Ammon's horn (tissue), 1 donor: ENCODE results near the gene YBX3.
"Not testable (repeated sequence)": the region's sequence is repeated elsewhere in the genome, so short reads cannot be mapped to it uniquely, and the experiment has no call there.

ENCODE experiments used
- DNase-seq: peaks from one replicate; pipeline ENCODE4 v3.0.0-alpha.2; 2016; ENCODE audit warnings: low spot score

YBX3 gene

DNA sequence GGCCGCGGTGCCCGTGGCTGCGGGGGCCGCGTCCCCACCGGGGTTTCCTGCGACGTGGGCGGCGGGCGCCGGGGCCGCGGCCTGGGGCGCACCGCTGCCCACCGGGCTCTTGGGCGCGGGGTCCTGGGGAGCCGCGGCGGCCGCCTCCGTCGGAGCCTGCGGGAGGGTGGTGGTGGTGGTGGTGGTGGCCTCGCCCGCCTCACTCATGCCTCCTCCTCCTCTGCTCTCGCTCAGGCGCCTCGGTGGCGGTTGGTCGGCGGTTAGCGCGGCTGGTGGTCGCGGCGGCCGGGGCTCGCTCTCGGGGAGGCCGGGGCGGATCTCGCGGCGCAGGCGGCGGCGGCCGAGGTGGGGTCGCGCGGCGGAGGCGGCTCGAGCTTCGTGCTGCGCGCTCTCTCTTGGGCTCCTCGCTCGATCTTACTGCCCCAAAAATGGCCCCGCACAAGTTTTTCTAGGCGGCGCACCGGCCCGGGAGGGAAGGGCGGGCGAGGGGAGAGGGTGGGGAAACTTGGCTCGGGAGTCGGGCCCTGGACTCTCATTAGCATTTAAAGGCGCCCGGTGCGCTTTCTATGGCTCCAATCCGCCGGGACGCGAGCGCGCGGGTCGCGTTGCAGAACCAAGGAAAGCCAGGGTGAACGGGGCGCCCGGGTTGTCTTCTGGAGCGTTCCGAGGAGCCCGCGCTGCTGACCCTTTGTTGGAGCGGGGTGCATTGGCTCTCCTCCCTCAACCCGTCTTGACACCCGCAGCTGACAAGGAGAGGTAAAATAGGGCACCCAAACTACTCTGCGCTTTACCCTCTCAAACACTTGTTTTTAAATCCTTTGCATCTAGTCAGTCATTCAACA, at the start of gene YBX3:
TSS of gene YBX3 (minus strand) at position 419 of the 842 bp plus-strand sequence. CDS start at position 207, 212 bp downstream.
- peak; percentile 65 for DNase-seq

DNA sequence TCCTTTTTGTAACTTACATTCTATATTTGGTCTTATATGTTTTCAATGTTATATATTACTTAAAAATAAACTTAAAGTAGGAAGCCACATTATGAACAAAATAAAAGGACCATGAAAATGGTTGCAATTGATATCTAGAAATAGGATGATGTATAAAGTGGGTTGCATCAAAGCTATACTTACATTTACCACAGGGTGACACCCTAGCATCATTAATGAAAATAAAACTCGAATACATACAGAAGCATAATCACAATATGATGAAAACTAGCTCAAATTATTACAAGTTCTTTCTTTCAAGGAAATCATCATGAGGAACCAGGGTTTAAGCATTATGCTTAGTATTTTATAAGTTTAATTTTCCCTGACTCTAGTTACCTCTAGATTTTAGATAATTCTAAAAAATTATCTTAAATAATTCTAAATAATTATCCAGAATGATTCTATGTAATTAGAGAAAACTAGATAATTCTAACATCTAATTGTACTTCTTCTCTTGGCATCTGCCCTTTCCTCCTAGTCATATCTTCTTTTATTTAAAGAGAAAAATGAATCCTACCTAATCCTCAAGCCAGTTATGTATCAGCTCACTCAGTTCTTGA, 48.1 kb upstream of the YBX3 start:
- peak; percentile 55 for DNase-seq

DNA sequence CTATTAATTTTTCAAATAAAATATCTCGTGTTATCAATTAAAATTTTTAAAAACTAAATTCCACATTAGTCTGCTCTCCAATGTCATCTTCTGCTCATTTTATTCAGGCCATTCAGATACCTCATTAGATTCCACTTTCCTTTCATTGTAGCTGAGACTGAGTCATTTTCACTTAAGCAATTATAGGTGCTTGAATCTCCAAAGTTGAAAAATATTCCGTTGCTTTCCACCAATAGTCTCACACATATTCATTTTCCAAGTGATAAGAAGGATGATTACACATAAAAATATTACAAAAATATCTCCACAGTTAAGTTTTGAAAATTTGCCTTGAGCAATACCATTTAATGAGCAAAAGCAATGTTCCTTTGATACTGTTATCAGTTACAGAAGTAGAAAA, 36.5 kb upstream of the YBX3 start:
- no peak for DNase-seq

DNA sequence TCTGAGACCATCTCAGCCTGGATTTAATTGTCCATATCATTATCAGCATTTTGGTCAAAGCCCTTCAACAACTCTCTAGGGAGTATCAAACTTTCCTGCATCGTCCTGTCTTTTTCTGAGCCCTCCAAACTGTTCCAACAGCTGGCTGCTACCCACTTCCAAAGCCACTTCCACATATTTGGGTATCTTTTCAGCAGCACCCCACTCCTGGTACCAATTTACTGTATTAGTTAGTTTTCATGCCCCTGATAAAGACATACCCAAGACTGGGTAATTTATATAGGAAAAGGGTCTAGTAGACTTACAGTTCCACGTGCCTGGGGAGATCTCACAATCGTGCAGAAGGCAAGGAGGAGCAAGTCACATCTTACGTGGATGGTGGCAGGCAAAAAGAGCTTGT, 33.1 kb upstream of the YBX3 start:
- DNase-seq, result no peak

DNA sequence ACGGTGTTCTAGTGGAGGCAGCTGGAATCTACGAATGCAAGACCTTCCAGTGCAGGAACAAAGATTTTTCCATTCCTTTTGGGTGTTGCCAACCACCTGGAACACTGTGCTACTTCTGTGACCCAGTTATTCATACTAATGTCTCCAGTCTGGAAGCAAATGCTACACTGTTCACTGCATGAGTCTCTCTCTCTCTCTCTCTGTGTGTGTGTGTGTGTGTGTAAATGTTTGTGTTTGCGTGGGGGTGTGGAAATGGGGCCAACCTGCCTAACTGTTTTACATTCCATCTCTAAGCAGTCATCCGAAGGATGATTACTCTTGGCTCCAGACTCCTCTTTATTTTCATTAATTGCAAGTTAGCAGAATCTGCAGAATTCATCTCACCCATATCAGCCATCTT, 29.9 kb upstream of the YBX3 start:
- DNase-seq, result no peak

DNA sequence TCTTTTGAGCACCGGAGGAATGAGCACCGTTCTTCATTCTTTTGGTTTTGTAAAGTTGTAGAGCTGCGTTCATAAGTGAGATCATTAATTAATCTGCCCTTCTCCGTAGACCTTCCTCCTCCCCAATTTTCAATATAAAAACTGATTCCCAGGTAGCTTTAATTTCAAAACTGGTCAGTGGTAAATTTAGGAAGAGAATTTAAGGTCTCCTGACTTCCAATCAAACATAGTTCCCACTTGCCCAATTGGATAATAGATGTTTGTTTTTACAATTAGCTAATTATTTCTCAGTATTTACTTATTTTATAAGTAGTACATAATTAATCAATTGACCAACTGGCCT, 27.2 kb upstream of the YBX3 start:
- no peak for DNase-seq

DNA sequence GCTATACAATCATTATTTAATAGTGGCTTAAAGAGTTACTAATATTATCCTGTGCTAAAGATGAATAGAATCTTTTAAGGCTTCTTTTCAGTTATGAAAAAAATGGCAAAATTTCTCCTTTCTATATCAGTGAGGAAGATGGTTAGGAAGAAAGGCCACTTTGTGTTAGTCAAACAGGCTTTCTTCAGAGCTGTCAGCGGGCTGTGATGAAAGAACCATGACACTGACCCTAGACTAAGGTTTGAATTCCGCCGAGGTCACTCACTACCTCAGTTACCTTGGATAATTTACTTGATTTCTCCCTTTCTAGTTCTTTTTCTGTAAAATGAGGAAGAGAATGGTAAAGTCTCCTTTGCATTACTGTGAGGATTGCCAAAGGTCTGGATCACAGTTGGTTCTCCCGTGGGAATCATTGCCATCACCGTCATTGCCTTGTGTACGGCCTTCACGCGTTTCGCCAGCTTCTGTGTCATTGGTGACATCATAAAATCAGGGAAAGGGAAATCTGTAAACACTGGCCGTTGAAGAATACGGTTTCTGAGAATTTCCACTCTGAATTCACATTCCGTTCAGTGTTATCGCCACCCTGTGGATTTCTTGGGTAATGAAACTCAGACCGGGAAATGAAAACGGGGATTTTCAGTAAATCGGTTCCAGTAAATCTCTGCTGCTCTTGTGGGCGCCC, 26.7 kb upstream of the YBX3 start:
- peak; percentile 90 for DNase-seq

DNA sequence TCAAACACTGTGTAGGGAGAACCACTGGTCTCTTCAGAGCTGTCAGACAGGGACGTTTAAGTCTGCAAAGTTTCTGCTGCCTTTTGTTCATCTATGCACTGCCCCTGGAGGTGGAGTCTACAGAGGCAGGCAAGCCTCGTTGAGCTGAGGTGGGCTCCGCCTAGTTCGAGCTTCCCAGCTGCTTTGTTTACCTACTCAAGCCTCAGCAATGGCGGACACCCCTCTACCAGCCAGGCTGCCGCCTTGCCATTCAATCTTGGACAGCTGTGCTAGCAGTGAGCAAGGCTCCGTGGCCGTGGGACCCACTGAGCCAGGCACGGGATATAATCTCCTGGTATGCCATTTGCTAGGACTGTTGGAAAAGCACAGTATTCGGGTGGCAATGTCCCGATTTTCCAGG, 24.6 kb upstream of the YBX3 start:
- DNase-seq, result no peak

DNA sequence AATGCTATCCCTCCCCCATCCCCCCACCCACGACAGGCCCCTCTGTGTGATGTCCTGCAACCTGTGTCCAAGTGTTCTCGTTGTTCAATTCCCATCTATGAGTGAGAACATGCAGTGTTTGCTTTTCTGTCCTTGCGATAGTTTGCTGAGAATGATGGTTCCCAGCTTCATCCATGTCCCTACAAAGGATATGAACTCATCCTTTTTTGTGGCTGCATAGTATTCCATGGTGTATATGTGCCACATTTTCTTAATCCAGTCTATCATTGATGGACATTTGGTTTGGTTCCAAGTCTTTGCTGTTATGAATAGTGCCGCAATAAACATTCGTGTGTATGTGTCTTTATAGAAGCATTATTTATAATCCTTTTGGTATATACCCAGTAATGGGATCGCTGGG, 20.3 kb upstream of the YBX3 start:
- not testable (repeated sequence) for DNase-seq

DNA sequence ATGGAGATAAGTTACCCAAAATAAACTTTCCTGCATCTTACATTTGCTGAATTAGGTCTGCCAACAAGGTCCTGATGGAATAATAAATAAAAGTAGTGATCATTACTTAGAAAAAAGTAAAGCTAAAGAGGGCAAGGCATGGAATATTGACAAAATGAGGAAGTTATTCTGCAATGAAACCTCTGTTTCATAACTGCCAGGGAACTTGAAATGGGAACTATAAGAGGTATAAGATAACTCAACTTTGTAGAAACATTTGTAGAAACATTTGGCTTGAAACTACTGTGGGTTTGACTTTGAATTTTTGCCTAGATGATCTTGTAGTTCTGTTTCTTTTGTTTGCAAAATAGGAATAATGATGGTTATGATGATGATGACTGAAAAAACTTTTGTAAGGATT, 18.7 kb upstream of the YBX3 start:
- no peak for DNase-seq

DNA sequence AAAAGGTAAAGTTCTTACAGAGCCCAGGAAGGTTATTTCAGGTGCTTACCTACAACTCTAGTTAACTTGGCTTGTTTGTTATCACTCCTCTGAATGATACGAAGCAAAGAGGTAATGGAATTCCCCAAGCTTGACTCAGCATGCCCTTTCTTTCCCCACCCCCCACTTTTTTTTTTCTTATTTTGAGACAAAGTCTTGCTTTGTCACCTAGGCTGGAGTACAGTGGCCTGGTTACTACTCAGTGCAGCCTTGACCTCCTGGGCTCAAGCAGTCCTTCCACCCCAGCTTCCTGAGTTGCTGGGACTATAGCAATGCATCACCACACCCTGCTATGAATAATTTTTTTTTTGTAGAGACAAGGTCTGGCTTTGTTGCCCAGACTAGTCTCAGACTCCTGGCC, 17.1 kb upstream of the YBX3 start:
- no peak for DNase-seq

DNA sequence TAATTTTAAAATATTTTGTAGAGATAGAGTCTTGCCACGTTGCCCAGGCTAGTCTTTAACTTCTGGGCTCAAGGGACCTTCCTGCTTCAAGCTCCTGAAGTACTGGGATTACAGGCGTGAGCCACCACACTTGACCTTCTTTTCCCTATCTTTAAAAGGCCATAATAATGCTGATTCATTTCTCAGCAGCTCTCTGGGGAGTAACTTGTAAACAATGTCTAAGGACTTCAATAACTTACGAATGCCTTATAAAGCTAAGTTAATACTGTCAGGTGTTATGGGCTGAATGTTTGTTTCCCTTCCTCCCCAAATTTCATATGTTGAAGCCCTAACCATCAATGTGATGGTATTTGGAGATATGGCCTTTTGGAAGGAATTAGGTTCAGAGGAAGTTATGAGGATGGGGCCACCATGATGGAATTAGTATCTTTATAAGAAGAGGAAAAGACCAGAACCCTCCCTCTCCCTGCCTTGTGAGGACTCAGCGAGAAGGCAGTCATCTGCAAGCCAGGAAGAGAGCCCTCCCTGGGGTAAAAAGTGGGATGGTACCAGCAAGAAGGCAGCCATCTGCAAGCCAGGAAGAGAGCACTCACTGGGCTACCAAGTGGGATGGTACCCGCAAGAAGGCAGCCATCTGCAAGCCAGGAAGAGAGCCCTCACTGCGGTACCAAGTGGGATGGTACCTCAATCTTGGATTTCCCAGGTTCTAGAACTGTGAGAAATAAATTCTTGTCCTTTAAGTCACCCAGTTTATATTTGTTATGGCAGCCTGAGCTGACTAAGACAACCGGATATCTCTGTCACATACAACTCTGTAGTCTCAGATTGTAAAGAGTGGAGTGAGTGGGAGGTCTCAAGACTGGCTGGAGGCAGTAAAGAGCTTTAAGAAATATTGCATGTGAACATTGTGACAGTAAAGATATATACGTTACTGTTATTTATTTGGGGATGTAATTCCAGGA, 16.3 kb upstream of the YBX3 start:
- DNase-seq, result no peak

DNA sequence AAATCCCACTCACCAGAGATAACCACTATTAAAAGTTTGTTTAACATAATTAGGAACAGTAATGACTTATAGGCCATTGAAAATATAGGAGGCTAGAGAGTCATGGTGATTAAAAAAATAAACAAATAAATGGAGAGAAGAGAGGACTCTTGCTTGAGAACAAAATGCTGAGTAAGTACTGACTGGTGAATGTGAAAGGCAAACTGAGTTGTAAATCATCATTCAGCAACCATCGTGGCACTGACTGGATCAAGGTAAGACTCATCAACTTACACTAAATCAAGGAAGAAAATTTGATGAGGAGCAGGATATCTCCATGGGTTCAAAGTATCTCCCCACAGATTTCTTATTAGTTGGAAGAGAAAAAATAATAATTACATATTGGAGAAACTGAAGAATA, 14.1 kb upstream of the YBX3 start:
- no peak for DNase-seq

DNA sequence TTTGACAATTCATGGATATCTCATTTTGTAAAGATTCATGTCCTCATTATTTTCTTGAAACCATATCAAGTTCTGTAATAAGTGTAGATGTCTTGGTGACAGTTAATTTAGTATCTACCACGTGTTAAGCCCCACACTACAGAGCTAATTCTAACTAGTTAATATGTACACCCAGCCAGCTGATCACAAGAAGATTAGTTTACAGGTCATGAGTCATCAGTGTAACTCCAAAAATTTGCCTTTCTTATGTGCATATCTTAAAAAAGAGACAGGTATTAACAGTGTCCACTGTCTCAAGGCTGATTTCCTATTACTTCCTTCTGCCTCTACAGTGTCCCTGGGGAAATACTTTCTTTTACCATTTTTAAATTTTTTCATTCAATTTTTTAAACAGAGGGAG, 13.3 kb upstream of the YBX3 start:
- no peak for DNase-seq

DNA sequence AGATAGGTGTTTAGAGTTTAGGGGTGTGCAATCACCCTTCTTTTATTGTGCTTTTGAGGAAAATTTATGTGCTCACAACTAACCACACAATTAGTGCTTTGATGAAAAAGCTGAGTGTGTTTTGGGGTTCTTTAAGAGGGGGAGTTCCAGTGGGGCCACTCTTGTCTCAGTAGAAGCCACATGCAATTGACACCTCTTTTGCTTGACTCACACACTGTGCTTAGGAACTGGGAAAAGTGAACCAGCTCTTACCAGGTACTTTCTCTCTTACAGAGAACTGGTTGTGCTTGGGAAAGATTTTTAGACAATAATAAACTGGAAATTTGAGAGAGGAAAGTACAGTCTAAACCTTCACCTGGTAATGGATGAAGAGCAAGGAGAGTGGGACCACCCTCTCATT, 12.3 kb upstream of the YBX3 start:
- no peak for DNase-seq

DNA sequence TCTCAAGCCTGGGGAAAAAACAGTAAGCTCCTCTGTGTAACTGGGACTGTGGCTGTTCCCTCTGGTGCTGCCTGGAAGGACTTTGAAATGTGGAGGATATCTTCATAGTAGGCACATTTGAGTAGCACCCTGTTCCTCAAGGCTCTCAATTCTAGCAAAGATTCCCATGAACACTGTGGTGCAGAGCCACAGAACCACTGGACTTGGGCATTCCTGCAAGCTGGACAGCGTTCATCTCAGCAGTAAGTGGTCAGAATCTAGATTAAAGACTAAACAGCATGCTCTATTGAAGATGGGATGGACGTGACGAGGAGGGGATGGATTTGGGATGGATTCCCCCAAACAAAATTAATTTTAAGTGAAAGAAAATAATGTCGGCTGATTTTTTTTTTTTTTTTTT, 9.4 kb upstream of the YBX3 start:
- no peak for DNase-seq

DNA sequence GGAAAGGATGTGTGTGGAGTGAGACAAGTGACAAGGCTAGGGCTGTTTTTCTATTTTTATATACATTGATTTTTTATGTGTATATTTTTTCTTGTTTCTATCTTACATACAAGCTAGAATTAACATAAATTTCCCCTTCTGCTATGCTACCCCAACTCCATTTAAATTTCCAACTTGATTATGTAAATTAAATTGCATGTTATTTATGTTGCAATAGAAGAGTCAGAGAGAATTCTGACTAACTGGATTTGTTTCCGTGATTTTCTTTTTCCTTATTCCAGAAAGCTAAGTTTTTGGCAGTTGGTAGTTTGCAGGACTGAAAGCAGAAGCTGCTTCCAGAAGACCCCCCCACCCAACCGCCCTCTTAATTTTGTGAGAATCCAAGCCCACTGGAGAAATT, 8.9 kb upstream of the YBX3 start:
- DNase-seq, result no peak

DNA sequence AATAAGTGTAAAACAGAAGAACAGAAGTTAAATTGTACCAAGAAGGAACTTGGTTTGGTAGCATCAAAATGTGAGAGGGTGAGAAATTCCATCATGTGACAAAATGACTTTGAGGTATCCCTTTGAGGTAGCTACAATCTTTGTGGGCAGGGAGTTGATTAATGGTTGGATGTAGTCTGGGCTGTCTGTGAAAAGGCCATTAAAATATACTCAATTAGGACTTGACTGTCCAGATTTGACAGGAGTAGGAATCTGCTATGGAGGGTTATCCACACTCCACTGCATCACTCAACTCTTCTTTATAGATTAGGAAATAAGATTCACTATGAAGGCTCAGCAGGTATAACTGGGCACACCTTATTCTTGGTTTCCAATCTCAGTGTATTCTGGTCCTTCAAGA, 7.4 kb upstream of the YBX3 start:
- no peak for DNase-seq

DNA sequence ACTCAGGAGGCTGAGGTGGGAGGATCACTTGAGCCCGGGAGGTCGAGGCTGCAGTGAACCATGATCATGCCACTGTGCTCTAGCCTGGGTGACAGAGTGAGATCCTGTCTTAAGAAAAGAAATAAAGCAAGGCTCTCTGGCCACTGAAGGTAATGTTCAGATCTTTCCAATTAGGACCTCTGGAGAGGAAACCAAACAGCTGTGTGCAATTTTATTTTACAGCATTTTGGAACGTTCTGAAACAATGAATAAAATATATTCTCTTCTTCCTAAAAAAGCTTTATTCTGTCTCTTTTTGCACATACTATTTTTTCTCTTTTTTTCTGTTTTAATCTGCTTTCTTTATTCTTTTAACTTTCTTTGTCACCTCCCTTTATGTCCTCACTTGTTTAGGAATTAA, 5.0 kb upstream of the YBX3 start:
- no peak for DNase-seq

DNA sequence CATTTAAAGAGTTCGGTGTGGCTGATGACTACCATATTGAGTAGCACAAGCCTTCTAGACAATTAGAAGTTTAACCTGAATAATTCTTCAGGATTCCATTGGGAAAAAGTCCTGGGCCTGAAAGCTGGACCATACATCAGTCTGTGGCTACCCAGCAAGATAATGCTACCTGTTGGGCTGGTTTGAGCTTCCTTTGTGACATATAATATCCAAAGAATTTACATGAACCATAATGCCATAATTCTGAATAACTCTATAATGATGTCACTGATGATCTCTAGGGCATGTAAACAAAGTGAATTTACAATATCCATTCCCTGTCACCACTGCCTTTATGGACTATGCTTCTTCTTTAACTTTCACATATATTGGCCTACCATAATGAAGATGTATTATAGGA, 3.8 kb upstream of the YBX3 start:
- no peak for DNase-seq

DNA sequence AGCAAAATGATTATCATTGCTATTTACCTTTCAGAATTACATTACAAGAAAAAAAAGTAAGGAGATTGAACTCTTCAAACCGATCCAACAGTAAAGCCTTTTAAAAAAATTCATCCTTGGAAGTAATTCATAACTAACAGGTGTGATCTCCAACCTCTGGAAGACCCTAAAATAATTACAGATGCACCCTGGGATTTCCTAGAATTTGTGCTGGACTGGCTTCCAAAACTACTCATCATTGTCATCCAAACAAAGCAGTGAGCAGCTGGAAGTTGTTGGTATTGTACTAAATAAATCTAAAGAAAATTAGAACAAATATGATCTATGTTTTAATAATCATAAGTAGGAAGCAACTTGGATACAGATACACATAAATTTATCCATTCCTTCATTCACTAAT, 1.9 kb upstream of the YBX3 start:
- no peak for DNase-seq

DNA sequence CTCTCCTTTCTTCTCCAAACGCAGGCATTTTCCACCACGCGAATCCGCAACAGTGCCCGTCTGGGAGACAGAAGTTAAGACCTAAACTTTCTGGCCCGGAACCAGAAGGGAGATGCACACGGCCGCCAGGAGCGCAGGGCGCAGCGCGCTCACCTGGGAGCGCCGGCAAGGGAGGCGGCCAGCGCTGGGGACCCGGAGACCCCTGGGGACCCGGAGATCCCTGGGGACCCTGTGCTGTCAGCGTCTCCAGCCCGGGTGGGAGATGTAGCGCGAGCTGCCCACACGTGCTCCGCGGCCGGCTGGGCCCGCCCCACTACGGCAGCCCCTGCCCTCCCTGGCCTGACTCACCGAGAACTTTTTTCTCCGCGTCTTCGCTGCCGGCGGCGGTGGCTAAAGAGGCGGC, 620 bp downstream of the YBX3 start:
- DNase-seq, result no peak
